Posterior vena cava (tissue), 2 donors: ENCODE results near the gene SHBG. TPM values are rescaled to one million over a fixed set of nuclear protein-coding genes. Genes with fewer than 3 reads are reported as not detected.

Experiments
- DNase-seq: peaks from one replicate; pipeline ENCODE4 v3.0.0-alpha.2; 2020; ENCODE audit warnings: low spot score
- intact Hi-C, 2 donors: fragments of 100-400 bp; cut with DNase I; formaldehyde crosslinking; loops; one replicate each; pipeline versions ENCODE4 v1.14.1 to v1.14.2; 2022 to 2023
- total RNA-seq, 2 donors: library from RNA; stranded (reverse); fragmentation: NEBNext Ultra II Directional; extraction: Animal tissue kit (Norgen Biotek cat#: 25700); gene quantifications; one replicate each; pipeline ENCODE4 v1.2.1, GENCODE V29; 2021
- donor health status: DM: yes; HTN: yes; CAD: no.
- donor health status: DM: yes; HTN: yes; CAD: no.

SHBG gene
- total RNA-seq, 2 donors from 2014 or later, result 0.43 TPM; not detected in 1

DNA sequence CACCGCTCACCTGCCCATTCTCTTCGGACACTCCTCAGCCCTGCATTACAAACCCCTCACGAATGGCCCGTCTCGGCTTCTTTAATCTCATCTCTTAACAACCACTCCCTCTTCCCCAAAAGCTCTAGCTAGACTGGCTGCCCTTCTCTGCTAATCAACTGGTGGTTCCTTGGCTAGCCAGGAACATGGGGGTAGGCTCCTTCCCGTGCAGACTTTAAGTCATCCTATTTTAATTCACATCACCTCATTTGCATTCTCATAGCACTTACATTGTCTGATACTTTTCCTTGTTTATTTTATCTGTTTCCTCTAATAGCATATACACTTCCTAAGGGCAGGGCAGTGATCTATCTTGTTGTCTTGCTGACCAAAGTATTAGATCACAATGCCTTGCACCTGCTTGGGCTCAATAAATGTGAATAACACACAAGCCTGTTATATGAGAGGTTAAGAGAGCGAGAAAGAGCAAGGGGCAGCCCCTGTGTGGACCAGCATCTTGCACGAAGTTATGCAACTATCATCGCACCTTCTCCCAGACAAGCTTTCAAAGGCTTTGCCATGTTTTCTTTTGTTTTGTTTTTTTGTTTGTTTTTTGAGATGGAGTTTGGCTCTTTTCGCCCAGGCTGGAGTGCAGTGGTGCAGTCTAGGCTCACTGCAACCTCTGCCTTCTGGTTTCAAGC, 47.6 kb downstream of the SHBG start:
- intact Hi-C loops, result no loop called here
- DNase-seq, result no peak

Other genes starting within 250 kb of the SHBG start
- gene TNK1, start 249.0 kb upstream of the SHBG start, total RNA-seq, result 1 to 10 TPM; 1.6 to 1.8 TPM
- gene PLSCR3, start 235.6 kb upstream of the SHBG start, total RNA-seq, result 10 to 100 TPM; 31.8 to 37.6 TPM
- 10 to 100 TPM; 39.3 to 65.5 TPM for gene TMEM256, start 226.0 kb upstream of the SHBG start, total RNA-seq
- gene NLGN2, start 222.3 kb upstream of the SHBG start, total RNA-seq, result 10 to 100 TPM; 31.6 to 34.2 TPM
- not detected for gene SPEM1, start 209.8 kb upstream of the SHBG start, total RNA-seq
- not detected for gene SPEM2, start 204.5 kb upstream of the SHBG start, total RNA-seq
- gene SPEM3, start 201.3 kb upstream of the SHBG start, total RNA-seq, result not detected
- 1 to 10 TPM; 1.8 to 3.0 TPM for gene TMEM102, start 194.7 kb upstream of the SHBG start, total RNA-seq
- 1 to 10 TPM; 2.7 to 3.8 TPM for gene FGF11, start 190.6 kb upstream of the SHBG start, total RNA-seq
- 10 to 100 TPM in 1 of 2 donors, 1 to 10 TPM in 1; 7.8 to 10.5 TPM for gene CHRNB1, start 185.1 kb upstream of the SHBG start, total RNA-seq
- gene ZBTB4, start 150.5 kb upstream of the SHBG start, total RNA-seq, result 10 to 100 TPM; 67.3 to 67.9 TPM
- not detected for gene SLC35G6, start 148.7 kb upstream of the SHBG start, total RNA-seq
- 10 to 100 TPM; 65.5 to 70.0 TPM for gene POLR2A, start 145.8 kb upstream of the SHBG start, total RNA-seq
- gene TNFSF12, start 81.1 kb upstream of the SHBG start, total RNA-seq, result 10 to 100 TPM; 52.0 to 65.1 TPM
- gene TNFSF13, start 71.4 kb upstream of the SHBG start, total RNA-seq, result 10 to 100 TPM; 15.5 to 33.3 TPM
- gene SENP3, start 68.2 kb upstream of the SHBG start, total RNA-seq, result 10 to 100 TPM; 36.2 to 48.2 TPM
- gene CD68, start 50.5 kb upstream of the SHBG start, total RNA-seq, result 100 to 1,000 TPM; 111 to 158 TPM
- gene MPDU1, start 46.3 kb upstream of the SHBG start, total RNA-seq, result 10 to 100 TPM; 24.7 to 31.2 TPM
- 1 to 10 TPM; 2.1 to 2.5 TPM for gene SOX15, start 40.0 kb upstream of the SHBG start, total RNA-seq
- 10 to 100 TPM; 25.4 to 31.6 TPM for gene FXR2, start 15.2 kb upstream of the SHBG start, total RNA-seq
- gene SAT2, start 2.3 kb upstream of the SHBG start, total RNA-seq, result 10 to 100 TPM; 40.7 to 63.3 TPM
- 1 to 10 TPM; 2.2 to 2.6 TPM for gene ATP1B2, start 20.8 kb downstream of the SHBG start, total RNA-seq
- 10 to 100 TPM; 30.6 to 37.3 TPM for gene TP53, start 57.4 kb downstream of the SHBG start, total RNA-seq
- gene WRAP53, start 58.3 kb downstream of the SHBG start, total RNA-seq, result 1 to 10 TPM; 4.8 to 5.0 TPM
- under 1 TPM; 0.19 to 0.42 TPM for gene EFNB3, start 75.1 kb downstream of the SHBG start, total RNA-seq
- gene DNAH2, start 87.6 kb downstream of the SHBG start, total RNA-seq, result 1 to 10 TPM in 1 of 2 donors, under 1 TPM in 1; 0.19 to 1.3 TPM
- gene KDM6B, start 204.1 kb downstream of the SHBG start, total RNA-seq, result 10 to 100 TPM; 21.0 to 29.0 TPM
- gene TMEM88, start 224.9 kb downstream of the SHBG start, total RNA-seq, result 10 to 100 TPM; 17.5 to 26.1 TPM
- gene NAA38, start 227.4 kb downstream of the SHBG start, total RNA-seq, result 10 to 100 TPM; 65.2 to 79.7 TPM
- gene CYB5D1, start 227.9 kb downstream of the SHBG start, total RNA-seq, result 1 to 10 TPM; 8.9 TPM